B cell (primary cell): ENCODE results near the gene CFAP251. TPM values are rescaled to one million over a fixed set of nuclear protein-coding genes. Genes with fewer than 3 reads are reported as not detected.

Experiments used
- ATAC-seq: fragments of 200-7000 bp; cut with Tn5 transposase; one replicate; pipeline ENCODE4 v1.10.0; 2021; ENCODE audit warnings: low read depth, mild to moderate bottlenecking, moderate number of reproducible peaks, moderate library complexity
- CTCF ChIA-PET: fragments of 350-600 bp; sonication (Branson Sonifier 250); formaldehyde crosslinking; loops from one replicate; lab custom pipeline; 2021; ENCODE audit warnings: antibody characterized with exemption, inconsistent platforms; lab: Charles Lee
- POLR2A ChIA-PET: fragments of 350-600 bp; sonication (Branson Sonifier 250); formaldehyde crosslinking; loops from one replicate; lab custom pipeline; 2021; ENCODE audit warnings: antibody characterized with exemption; lab: Charles Lee
- DNase-seq: peaks from one replicate; pipeline ENCODE4 v3.0.0; 2013
- H2AFZ ChIP-seq: 2 replicates; pipeline ENCODE4 v1.6.1; 2012; ENCODE audit warnings: mild to moderate bottlenecking, low read depth, low read length; ENCODE audit not compliant: insufficient read depth, poor library complexity, severe bottlenecking
- H3K27ac ChIP-seq, 2 donors: 1 replicate in 1 of 2; 2 replicates in 1 of 2; pipeline ENCODE4 v1.5.1; 2012 to 2013; ENCODE audit warnings: low read length in 2 of 2, mild to moderate bottlenecking in 2 of 2, moderate library complexity in 1 of 2
- H3K27me3 ChIP-seq, 4 experiments: fragments of 200-600 bp in 1 of 4; sonication (generic) in 1 of 4; replicated peaks in 1 of 4; 1 replicate in 2 of 4; 2 replicates in 2 of 4; pipeline versions ENCODE4 v1.6.1 to v1.7.0; 2013 to 2016; ENCODE audit warnings: low read length in 3 of 4, mild to moderate bottlenecking in 2 of 4, mixed read lengths in 1 of 4, moderate library complexity in 1 of 4; ENCODE audit not compliant: insufficient read depth in 4 of 4, control insufficient read depth in 3 of 4; ENCODE audit errors: control extremely low read depth in 1 of 4
- H3K36me3 ChIP-seq, 2 experiments: replicated peaks in 1 of 2; 1 replicate in 1 of 2; 2 replicates in 1 of 2; pipeline versions ENCODE4 v1.6.1 to v1.7.1; 2013; ENCODE audit warnings: low read length in 1 of 2; ENCODE audit not compliant: insufficient read depth in 2 of 2, control insufficient read depth in 1 of 2; ENCODE audit errors: control extremely low read depth in 1 of 2, extremely low read depth in 1 of 2
- H3K4me1 ChIP-seq, 2 donors: fragments of 200-600 bp in 1 of 2; sonication (generic) in 1 of 2; 1 replicate in 1 of 2; 2 replicates in 1 of 2; pipeline versions ENCODE4 v1.5.1 to v1.6.1; 2013 to 2017; ENCODE audit warnings: low read length in 2 of 2; ENCODE audit not compliant: control insufficient read depth in 2 of 2, insufficient read depth in 2 of 2
- H3K4me2 ChIP-seq: replicated peaks from 2 replicates; pipeline ENCODE3; 2012; ENCODE audit warnings: mild to moderate bottlenecking, low read depth, low read length; ENCODE audit not compliant: poor library complexity, severe bottlenecking
- H3K4me3 ChIP-seq, 5 experiments: fragments of 200-600 bp in 1 of 5; sonication (generic) in 1 of 5; 1 replicate in 3 of 5; 2 replicates in 2 of 5; pipeline versions ENCODE4 v1.5.1 to v1.7.0; 2011 to 2016; ENCODE audit warnings: low read length in 4 of 5, mild to moderate bottlenecking in 4 of 5, low read depth in 2 of 5, control low read depth in 1 of 5, moderate library complexity in 1 of 5; ENCODE audit not compliant: insufficient read depth in 1 of 5; ENCODE audit errors: control extremely low read depth in 1 of 5, extremely low read depth in 1 of 5
- H3K79me2 ChIP-seq: fragments of 200-600 bp; sonication (generic); one replicate; pipeline ENCODE4 v1.6.0; 2016; ENCODE audit warnings: low read length; ENCODE audit not compliant: control insufficient read depth, insufficient read depth
- H3K9ac ChIP-seq: fragments of 200-600 bp; sonication (generic); 2 replicates; pipeline ENCODE4 v1.6.1; 2017; ENCODE audit warnings: mild to moderate bottlenecking, low read length, moderate library complexity
- H3K9me3 ChIP-seq, 3 donors: one replicate each; pipeline versions ENCODE4 v1.6.1 to v1.7.1; 2013; ENCODE audit warnings: low read length in 2 of 3; ENCODE audit not compliant: control insufficient read depth in 2 of 3, insufficient read depth in 1 of 3; ENCODE audit errors: control extremely low read depth in 1 of 3
- H4K20me1 ChIP-seq: 2 replicates; pipeline ENCODE4 v1.6.0; 2012; ENCODE audit warnings: mild to moderate bottlenecking, low read length; ENCODE audit not compliant: insufficient read depth, control insufficient read depth, poor library complexity, severe bottlenecking
- H3K27ac Mint-ChIP-seq: one replicate; pipeline ENCODE4 v1.8.0; 2021; ENCODE audit warnings: mixed read lengths
- H3K27me3 Mint-ChIP-seq: one replicate; pipeline ENCODE4 v1.8.0; 2021; ENCODE audit warnings: mixed read lengths
- H3K4me1 Mint-ChIP-seq: one replicate; pipeline ENCODE4 v1.8.0; 2021; ENCODE audit warnings: mixed read lengths
- H3K4me3 Mint-ChIP-seq: one replicate; pipeline ENCODE4 v1.8.0; 2021; ENCODE audit warnings: mixed read lengths
- H3K9me3 Mint-ChIP-seq: one replicate; pipeline ENCODE4 v1.8.0; 2022; ENCODE audit warnings: mixed read lengths; ENCODE audit not compliant: insufficient read depth
- EZH2 ChIP-seq: IDR thresholded peaks from 2 replicates; pipeline ENCODE4 v1.6.1; 2012; ENCODE audit warnings: borderline replicate concordance, low read depth, mild to moderate bottlenecking, moderate library complexity, low read length; ENCODE audit not compliant: insufficient read depth, poor library complexity, severe bottlenecking
- WGBS: methylation state at CpG from one replicate; pipeline ENCODE4 v1.1.5; 2013; ENCODE audit warnings: missing lambda C conversion rate; ENCODE audit not compliant: insufficient coverage; 5-methylcytosine and 5-hydroxymethylcytosine counted together
- intact Hi-C: fragments of 100-400 bp; cut with micrococcal nuclease; formaldehyde crosslinking; loops from one replicate; pipeline ENCODE4 v1.10.0; 2022
- polyA plus RNA-seq: library from polyadenylated mRNA; depleted of rRNA; stranded (reverse); fragments of >200 nt; gene quantifications from 2 replicates; pipeline ENCODE4 v1.2.3, GENCODE V29; 2012
- total RNA-seq, 2 donors: library from RNA; stranded (reverse); fragments of 120-200 nt in 1 of 2; gene quantifications; 1 replicate in 1 of 2; 2 replicates in 1 of 2; pipeline versions ENCODE4 v1.2.3 to v1.2.4, GENCODE V29; 2013 to 2022
- TF ChIP-seq, protein P1 (sequence below): fragments of 200-600 bp; IDR thresholded peaks from one replicate; pipeline ENCODE4 v1.8.0; 2022; ENCODE audit warnings: antibody characterized with exemption, mild to moderate bottlenecking

The CFAP251 gene
- total and polyA plus RNA-seq, 2 donors (not counting 1 experiment from before 2014, with no cell fraction given), result 0.22 to 1.6 TPM

DNA sequence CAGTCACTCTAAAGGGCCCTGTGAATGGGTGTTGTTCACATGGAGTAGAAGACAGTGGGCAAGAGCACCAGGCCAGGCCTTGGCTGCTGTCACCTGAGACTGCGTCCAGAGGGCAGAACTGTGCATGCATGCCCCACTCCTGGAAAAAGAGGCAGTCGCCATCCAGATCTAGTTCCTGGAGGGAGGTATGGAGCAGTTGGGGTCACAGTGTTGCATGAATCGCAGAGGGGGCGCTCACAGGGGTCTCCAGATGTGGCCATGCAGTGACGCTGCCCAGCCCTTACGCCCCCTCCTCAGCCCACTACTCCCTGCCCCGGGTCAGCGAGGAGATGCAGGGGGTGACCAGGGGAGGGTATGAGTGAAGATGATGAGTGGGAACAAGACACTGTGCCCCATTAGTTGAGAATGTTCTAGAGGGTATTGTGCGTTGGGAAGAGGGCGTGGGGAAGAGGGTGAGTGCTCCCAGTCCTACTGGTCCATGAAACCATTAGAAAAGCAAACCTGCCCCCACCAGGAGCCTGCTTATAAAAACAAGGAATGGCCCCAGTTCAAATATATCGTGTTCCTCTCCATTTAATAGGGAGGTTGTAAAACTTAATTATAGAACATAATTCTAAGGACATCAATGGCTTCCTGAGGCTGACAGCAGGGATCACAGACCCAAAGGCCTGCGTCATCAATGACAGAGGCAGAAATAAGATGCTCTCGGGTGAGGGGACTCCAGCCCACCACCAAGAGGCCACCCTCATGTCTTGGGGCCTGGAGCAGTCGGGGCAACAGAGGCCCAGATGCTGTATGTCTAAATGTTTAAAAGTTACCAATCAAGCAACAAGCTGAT lies 71.1 kb downstream of the CFAP251 start:
- TF ChIP-seq, protein P1, sequence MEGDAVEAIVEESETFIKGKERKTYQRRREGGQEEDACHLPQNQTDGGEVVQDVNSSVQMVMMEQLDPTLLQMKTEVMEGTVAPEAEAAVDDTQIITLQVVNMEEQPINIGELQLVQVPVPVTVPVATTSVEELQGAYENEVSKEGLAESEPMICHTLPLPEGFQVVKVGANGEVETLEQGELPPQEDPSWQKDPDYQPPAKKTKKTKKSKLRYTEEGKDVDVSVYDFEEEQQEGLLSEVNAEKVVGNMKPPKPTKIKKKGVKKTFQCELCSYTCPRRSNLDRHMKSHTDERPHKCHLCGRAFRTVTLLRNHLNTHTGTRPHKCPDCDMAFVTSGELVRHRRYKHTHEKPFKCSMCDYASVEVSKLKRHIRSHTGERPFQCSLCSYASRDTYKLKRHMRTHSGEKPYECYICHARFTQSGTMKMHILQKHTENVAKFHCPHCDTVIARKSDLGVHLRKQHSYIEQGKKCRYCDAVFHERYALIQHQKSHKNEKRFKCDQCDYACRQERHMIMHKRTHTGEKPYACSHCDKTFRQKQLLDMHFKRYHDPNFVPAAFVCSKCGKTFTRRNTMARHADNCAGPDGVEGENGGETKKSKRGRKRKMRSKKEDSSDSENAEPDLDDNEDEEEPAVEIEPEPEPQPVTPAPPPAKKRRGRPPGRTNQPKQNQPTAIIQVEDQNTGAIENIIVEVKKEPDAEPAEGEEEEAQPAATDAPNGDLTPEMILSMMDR, result no peak
- TF ChIP-seq EZH2, result no peak
- no peaks in the 10 kb centered on the region for H3K36me3 ChIP-seq
- H3K27me3 Mint-ChIP-seq, result no peaks in the 10 kb centered on the region
- intact Hi-C loops, result no loop called here
- peaks cover 23% of the 10 kb centered on the region in 2 donors for H3K4me1 ChIP-seq
- POLR2A ChIA-PET, result no interaction called here
- WGBS, result 95% methylated on average over 4 of the region's 14 CpGs
- H4K20me1 ChIP-seq, result no peaks in the 10 kb centered on the region
- no peak overlapping the region for H3K4me3 ChIP-seq
- CTCF ChIA-PET, result interaction anchor here (0.7 kb wide), 1 partner anchor 1533 kb away, joined by 3 read pairs; no protein-coding TSS in a partner anchor
- no peak overlapping the region for H3K9ac ChIP-seq
- no peaks in the 10 kb centered on the region for H3K9me3 ChIP-seq
- peak overlapping the region; percentile 56 for H3K27ac Mint-ChIP-seq
- no peaks in the 10 kb centered on the region for H3K9me3 Mint-ChIP-seq
- H3K4me3 Mint-ChIP-seq, result no peak overlapping the region
- DNase-seq (no peak), ATAC-seq (no peak)
- H3K27ac ChIP-seq, result no peak overlapping the region
- no peak overlapping the region for H2AFZ ChIP-seq
- no peaks in the 10 kb centered on the region for H3K27me3 ChIP-seq
- no peaks in the 10 kb centered on the region for H3K79me2 ChIP-seq
- no peak overlapping the region for H3K4me2 ChIP-seq
- H3K4me1 Mint-ChIP-seq, result peaks cover 27% of the 10 kb centered on the region

DNA sequence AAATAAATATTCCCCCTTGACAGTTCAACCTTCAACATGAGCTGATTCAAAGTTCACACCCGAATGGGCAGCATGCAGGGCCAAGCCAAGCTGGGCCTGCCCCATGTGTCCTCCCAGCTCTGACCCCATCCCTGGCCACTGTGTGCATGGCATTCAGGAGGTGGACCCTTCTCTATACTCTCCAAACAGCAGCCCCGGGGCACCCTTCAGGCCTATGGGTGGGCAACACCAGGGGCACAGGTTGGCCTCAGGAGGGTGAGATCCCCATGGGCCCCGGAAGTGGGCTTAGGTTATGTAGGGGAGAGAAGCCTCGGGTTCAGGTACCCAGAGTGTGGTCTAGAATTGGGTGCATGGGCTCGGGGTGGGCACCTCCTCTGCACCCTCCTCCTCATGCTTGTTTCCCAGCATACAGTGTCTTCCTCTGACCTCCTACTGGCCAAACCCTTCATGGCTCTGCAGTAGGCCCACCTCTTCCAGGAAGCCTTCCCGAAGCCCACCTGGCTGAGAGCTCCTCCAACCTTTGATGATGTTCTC lies 71.8 kb downstream of the CFAP251 start:
- Histone ChIP-seq H4K20me1 (no peaks in the 10 kb centered on the region), H2AFZ (no peak overlapping the region), H3K4me1 (peaks cover 20 to 22% of the 10 kb centered on the region in 2 donors), H3K4me2 (no peak overlapping the region), H3K27me3 (no peaks in the 10 kb centered on the region), H3K9me3 (no peaks in the 10 kb centered on the region), H3K9ac (no peak overlapping the region), H3K79me2 (no peaks in the 10 kb centered on the region), H3K27ac (no peak overlapping the region), H3K4me3 (no peak overlapping the region), H3K36me3 (no peaks in the 10 kb centered on the region)
- DNase-seq, result no peak
- Mint-ChIP-seq H3K27ac (no peak overlapping the region), H3K27me3 (no peaks in the 10 kb centered on the region), H3K9me3 (no peaks in the 10 kb centered on the region), H3K4me1 (peaks cover 26% of the 10 kb centered on the region), H3K4me3 (no peak overlapping the region)
- WGBS, result 92% methylated on average over 4 of the region's 6 CpGs
- ChIA-PET CTCF (interaction anchor here (2.3 to 3.3 kb wide), 2 partner anchors 31 to 72 kb away, joined by 7 to 16 read pairs; partner anchors contain the start of gene CFAP251), POLR2A (interaction anchor here (2.5 kb wide), 1 partner anchor 14 kb away, joined by 11 read pairs; no protein-coding TSS in a partner anchor)
- intact Hi-C loops, result no loop called here
- ATAC-seq, result no peak
- TF ChIP-seq, protein P1, result no peak
- no peak for TF ChIP-seq EZH2
